Measurements from ENCODE around the gene CTNNA2. TPM values are rescaled to one million over a fixed set of nuclear protein-coding genes. Genes with fewer than 3 reads are reported as not detected.

The CTNNA2 gene
- total RNA-seq, 1 donor from 2014 or later, result 15.0 TPM

GRCh38 chr2:80529466-80530165, 1016.8 kb downstream of the CTNNA2 start:
- H3K9me3 Mint-ChIP-seq, result peaks cover 6% of the 10 kb centered on the region
- no peak overlapping the region for H3K4me3 Mint-ChIP-seq
- TF ChIP-seq, protein P1, sequence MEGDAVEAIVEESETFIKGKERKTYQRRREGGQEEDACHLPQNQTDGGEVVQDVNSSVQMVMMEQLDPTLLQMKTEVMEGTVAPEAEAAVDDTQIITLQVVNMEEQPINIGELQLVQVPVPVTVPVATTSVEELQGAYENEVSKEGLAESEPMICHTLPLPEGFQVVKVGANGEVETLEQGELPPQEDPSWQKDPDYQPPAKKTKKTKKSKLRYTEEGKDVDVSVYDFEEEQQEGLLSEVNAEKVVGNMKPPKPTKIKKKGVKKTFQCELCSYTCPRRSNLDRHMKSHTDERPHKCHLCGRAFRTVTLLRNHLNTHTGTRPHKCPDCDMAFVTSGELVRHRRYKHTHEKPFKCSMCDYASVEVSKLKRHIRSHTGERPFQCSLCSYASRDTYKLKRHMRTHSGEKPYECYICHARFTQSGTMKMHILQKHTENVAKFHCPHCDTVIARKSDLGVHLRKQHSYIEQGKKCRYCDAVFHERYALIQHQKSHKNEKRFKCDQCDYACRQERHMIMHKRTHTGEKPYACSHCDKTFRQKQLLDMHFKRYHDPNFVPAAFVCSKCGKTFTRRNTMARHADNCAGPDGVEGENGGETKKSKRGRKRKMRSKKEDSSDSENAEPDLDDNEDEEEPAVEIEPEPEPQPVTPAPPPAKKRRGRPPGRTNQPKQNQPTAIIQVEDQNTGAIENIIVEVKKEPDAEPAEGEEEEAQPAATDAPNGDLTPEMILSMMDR (conservative IDR thresholded peaks at IDR 0.05), result no peak
- no peaks in the 10 kb centered on the region for H3K36me3 Mint-ChIP-seq
- H3K27me3 Mint-ChIP-seq, result no peaks in the 10 kb centered on the region
- H3K4me1 Mint-ChIP-seq (ENCODE audit: unreplicated experiment), result no peaks in the 10 kb centered on the region
- no peak overlapping the region for H3K27ac Mint-ChIP-seq
- no peak for DNase-seq (ENCODE audit: extremely low spot score, unreplicated experiment)

DNA sequence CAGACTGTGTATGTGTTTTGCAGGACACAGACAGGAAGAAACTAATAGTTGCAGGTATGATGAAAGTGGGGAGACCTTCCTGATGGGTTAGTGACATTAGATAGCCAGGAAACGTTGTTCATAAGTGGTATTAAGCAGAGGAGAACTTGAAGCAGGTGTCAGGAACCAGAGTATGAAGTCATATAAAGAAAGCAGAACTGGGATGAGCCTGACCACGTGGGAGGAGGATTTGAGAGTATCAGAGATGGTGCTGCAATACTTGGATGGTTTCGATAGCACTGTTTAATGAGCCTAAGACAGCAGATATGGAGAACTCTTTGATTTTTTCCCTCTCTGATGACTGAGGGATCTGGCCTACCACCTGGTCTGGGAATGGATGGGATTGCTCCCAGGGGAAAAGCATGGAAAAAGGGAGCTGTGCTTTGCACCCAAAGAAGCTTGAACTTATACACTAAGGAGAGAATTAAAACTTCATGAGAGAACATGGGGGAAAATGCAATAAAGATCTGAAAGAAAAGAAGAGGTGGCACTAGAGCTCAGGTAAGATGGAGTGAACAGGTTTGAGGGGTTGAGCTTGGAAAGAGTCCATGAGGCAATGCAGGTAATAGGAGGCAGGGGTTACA, 1017.7 kb downstream of the CTNNA2 start:
- Mint-ChIP-seq H3K4me1 (ENCODE audit: unreplicated experiment) (no peaks in the 10 kb centered on the region), H3K9me3 (peaks cover 6% of the 10 kb centered on the region), H3K27me3 (no peaks in the 10 kb centered on the region), H3K36me3 (no peaks in the 10 kb centered on the region), H3K4me3 (no peak overlapping the region), H3K27ac (no peak overlapping the region)
- DNase-seq (ENCODE audit: extremely low spot score, unreplicated experiment), result no peak
- TF ChIP-seq, protein P1 (conservative IDR thresholded peaks at IDR 0.05), result no peak

GRCh38 chr2:80531319-80531718, 1018.5 kb downstream of the CTNNA2 start:
- H3K27me3 Mint-ChIP-seq, result no peaks in the 10 kb centered on the region
- no peak for DNase-seq (ENCODE audit: extremely low spot score, unreplicated experiment)
- no peaks in the 10 kb centered on the region for H3K36me3 Mint-ChIP-seq
- no peak overlapping the region for H3K27ac Mint-ChIP-seq
- H3K4me3 Mint-ChIP-seq, result no peak overlapping the region
- TF ChIP-seq, protein P1 (conservative IDR thresholded peaks at IDR 0.05), result no peak
- H3K4me1 Mint-ChIP-seq (ENCODE audit: unreplicated experiment), result no peaks in the 10 kb centered on the region
- peaks cover 6% of the 10 kb centered on the region for H3K9me3 Mint-ChIP-seq

- H3K4me3 Mint-ChIP-seq, result no peak overlapping the region
- TF ChIP-seq, protein P1 (conservative IDR thresholded peaks at IDR 0.05), result no peak
- H3K36me3 Mint-ChIP-seq, result no peaks in the 10 kb centered on the region
- no peaks in the 10 kb centered on the region for H3K4me1 Mint-ChIP-seq (ENCODE audit: unreplicated experiment)
- no peak overlapping the region for H3K27ac Mint-ChIP-seq
- H3K27me3 Mint-ChIP-seq, result no peaks in the 10 kb centered on the region
- H3K9me3 Mint-ChIP-seq, result no peaks in the 10 kb centered on the region
- no peak for DNase-seq (ENCODE audit: extremely low spot score, unreplicated experiment)
These were observed 1032.8 kb downstream of the CTNNA2 start for GRCh38 chr2:80545420-80546210.

- no peaks in the 10 kb centered on the region for H3K36me3 Mint-ChIP-seq
- no peak overlapping the region for H3K27ac Mint-ChIP-seq
- TF ChIP-seq, protein P1 (conservative IDR thresholded peaks at IDR 0.05), result no peak
- no peaks in the 10 kb centered on the region for H3K9me3 Mint-ChIP-seq
- H3K4me1 Mint-ChIP-seq (ENCODE audit: unreplicated experiment), result no peaks in the 10 kb centered on the region
- H3K4me3 Mint-ChIP-seq, result no peak overlapping the region
- no peak for DNase-seq (ENCODE audit: extremely low spot score, unreplicated experiment)
- H3K27me3 Mint-ChIP-seq, result no peaks in the 10 kb centered on the region
These were observed 1033.9 kb downstream of the CTNNA2 start for GRCh38 chr2:80546766-80547165.
